ENCODE data around the gene BTBD16.

Gene BTBD16

DNA sequence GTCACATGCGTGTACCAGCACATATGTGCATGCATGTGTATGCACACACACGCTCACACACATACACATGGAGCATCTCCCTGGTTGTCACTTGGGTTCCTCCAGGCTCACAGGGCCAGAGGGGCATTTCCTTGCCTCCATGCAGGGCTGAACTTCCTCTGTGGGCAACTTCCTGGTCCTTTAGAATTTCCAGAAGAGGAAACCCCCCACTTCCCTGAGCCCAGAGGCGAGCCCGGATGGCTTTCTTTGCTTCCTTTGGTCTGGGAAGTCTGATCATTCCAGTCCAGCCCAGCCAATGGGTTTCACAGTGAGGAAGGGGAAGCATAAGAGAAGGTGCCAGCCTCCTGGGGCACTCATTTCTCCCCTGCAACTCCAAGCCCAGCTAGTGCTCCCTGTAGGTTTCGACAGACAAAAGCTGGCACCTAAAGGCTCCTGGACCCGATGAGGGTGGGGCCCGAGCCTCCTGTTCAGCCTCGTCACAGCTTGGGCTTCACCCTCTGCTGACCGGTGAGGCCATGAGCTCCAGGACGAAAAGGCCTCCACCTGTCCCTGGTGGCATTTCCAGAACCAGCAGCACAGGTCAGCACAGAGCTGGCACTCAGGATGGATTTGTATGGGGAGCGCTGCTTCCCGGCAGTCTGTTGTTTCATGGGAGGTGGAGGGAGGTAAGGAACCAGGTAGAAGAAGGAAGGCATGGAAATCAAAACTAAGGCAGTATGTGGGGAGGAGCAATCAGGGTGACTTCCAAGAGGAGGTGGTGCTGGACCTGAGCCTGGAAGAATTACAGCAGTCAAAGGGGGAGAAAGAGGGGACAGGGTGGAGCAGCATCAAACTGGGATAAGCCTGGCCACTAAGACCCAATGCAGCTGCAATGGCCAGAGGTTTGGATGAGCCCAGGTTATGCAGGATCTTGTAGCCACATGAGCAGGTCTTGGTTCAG, 23.7 kb downstream of the BTBD16 start:
- no peak for DNase-seq (ENCODE audit: low read depth)

GRCh38 chr10:122295451-122295809, 24.3 kb downstream of the BTBD16 start:
- no peak for DNase-seq (ENCODE audit: low read depth)

GRCh38 chr10:122296363-122297120, 25.4 kb downstream of the BTBD16 start:
- DNase-seq (ENCODE audit: low read depth), result no peak

DNA sequence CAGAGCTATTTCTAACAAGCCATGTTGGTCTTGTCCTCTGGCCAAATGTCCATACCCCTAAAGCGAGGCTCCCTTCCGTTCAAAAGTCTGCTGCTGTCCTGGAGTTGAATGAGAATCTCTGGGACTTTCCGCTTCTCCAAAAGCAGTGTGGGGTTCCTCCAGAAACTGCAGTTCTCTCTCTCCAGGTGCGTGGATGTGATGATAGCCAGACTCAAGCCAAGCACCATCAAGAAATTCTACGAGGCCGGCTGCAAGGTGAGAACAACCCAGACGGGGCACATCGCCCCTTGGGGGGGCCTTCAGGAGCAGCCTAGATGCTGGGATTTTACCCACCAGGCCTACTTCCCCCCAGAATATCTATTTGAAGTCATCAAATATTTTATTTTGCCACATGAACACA, 26.5 kb downstream of the BTBD16 start:
- DNase-seq (ENCODE audit: low read depth), result no peak

GRCh38 chr10:122298206-122298597, 27.1 kb downstream of the BTBD16 start:
- no peak for DNase-seq (ENCODE audit: low read depth)

- DNase-seq (ENCODE audit: low read depth), result peak; percentile 34
Observed at GRCh38 chr10:122298598-122299301, 27.7 kb downstream of the BTBD16 start.

DNA sequence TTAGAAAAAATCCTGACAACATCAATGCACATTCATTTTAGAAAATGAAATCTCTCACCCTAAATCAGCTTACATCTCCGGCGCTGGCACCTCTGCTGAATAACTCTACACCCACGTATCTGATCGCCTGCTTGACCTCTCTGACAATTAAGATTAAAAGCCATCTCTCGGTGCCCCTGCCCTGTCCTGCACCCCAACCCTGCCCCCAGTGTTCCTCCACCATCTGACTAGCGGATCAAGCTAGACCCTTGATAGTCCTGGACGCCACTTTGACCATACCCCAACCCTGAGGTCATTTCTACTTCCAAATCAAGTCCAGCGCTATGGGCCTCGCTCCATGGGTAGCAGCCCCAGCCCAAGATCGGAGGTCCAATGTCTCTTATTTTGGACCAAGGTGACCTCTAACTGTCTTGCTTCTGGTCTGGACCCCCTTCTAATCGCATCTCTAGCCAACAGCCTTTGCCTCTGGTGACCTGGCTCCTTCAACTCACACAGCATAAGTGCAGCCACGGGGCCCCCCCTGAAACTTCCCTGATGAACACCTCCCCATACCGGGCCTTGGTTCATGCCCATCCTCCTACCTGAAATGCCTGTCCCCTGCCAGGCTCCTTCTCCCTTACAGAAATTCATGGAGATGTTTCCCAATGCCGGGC, 28.5 kb downstream of the BTBD16 start:
- no peak for DNase-seq (ENCODE audit: low read depth)

DNA sequence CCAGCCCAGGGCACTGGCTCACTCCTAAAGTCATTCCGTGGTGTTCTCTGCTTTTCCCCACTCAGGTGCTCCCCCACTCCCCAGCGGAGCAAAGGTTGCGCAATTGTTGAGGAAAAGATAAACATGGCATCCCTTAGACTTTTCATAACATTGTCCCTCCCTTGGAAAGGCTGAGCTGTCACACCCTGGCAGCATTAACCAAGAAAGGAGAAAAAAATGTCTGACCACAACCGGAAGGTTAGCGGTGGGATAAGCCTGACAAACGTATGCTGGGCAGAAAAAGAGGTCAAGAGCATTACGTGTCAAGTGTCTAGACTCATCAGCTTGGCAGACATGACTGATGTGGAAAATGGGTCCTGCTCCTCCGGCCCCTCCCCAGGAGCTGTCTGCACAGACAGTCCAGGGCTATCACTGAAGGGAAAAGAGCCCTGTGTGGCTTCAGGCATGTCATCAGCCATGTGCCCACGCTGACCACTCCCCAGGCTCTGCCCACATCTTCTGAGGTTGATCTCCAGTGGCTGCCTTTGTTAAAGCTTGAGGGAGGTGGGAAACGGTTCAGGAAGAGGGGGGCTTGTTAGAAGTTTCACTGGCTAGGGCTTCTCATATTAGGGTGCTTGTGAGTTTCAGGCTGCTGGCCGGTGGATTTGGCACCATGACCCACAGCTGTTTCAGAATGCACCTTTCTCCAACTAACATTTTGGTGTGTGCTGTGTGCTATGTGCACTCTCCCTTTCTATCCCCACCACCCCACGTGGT, 30.1 kb downstream of the BTBD16 start:
- peak; percentile 26 for DNase-seq (ENCODE audit: low read depth)

GRCh38 chr10:122301811-122302115, 30.7 kb downstream of the BTBD16 start:
- DNase-seq (ENCODE audit: low read depth), result no peak

GRCh38 chr10:122302315-122302714, 31.2 kb downstream of the BTBD16 start:
- DNase-seq (ENCODE audit: low read depth), result no peak

- DNase-seq (ENCODE audit: low read depth), result no peak
Observed at GRCh38 chr10:122303271-122304053, 32.4 kb downstream of the BTBD16 start.

GRCh38 chr10:122304054-122304579, 33.0 kb downstream of the BTBD16 start:
- no peak for DNase-seq (ENCODE audit: low read depth)

DNA sequence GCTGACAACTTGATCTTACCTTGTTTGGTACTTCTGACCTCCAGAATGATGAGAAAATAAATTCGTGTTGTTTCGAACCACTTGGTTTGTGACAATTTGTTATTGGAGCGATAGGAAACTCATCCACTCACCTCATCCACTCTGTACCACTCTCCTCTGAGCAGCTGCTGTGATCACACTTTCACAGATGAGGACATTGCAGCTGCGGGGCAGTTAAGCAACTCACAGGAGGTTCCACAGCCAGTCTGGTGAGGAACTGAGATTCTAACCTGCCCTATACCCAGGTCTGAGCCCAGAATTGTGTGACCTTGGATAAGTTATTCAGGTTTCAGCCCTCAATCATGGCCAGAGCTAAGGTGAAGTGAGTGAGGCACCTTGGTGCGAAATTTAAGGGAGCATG, 35.2 kb downstream of the BTBD16 start:
- DNase-seq (ENCODE audit: low read depth), result no peak

DNA sequence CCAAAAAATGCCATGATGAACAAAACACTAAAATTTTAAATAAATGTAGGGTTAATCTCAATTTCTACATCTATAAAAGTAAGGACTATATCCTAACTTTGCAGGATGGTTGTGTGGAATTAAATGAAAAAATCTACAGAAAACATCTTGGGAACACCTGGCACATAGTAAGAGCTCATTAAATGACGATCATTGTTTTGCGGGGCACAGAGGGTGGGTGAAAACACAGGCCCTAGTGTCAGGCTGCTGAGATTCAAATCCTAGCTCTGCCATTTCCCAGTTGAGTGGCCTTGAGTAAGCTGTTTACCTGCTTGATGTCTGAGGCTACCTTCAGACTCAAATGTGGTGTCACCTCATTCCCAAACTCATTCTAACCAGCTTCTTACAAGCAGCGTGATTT, 35.6 kb downstream of the BTBD16 start:
- no peak for DNase-seq (ENCODE audit: low read depth)

GRCh38 chr10:122307669-122308416, 36.7 kb downstream of the BTBD16 start:
- peak; percentile 93 for DNase-seq (ENCODE audit: low read depth)

DNA sequence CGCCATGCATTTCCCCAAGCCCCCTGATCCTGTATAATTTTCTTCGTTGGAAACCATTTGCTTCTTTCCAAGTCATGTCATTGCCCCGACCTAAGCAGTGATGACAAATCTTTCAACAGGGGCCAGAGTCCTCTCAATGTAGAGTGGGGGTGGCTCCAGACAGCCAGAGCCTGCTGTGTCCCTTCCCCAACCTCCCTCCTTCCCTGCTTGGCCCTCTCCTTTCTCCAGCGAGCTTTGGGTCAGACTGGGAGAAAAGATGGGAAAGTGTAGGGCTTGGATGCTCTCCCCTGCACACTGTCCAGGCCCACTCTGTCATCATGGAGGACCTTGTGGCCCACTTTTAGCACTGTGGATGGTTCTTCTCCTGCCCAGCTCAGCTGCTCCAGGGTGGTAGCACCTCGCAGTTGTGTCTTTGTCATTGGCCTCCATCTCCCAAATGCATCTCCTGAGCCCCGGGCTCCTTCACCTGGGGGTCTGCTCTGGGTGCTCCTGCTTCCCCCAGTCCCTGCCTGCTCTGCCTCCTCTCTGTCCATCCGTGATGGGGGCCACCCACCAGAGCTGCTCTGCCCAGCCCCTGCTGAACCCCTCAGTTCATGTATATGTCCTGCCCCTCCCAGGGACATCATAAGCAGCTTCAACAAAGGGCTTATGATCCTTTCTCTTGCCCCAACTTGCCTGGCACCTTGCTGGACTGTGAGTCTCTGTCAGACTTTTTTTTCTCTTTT, 37.5 kb downstream of the BTBD16 start:
- DNase-seq (ENCODE audit: low read depth), result no peak

GRCh38 chr10:122310311-122311050, 39.4 kb downstream of the BTBD16 start:
- DNase-seq (ENCODE audit: low read depth), result no peak

GRCh38 chr10:122311051-122311410, 39.9 kb downstream of the BTBD16 start:
- DNase-seq (ENCODE audit: low read depth), result no peak

Data from HS-5 (cell line).